ENCODE measurements around the gene ANKRD45.
"Not testable (repeated sequence)": the region's sequence is repeated elsewhere in the genome, so short reads cannot be mapped to it uniquely, and the experiment has no call there.

The ANKRD45 gene

GRCh38 chr1:173669491-173669941, at the start of gene ANKRD45:
TSS of gene ANKRD45 (minus strand) at chr1:173669851. CDS start at chr1:173659418, 10,433 bp downstream.
- no peak for DNase-seq

GRCh38 chr1:173717238-173717637, 47.6 kb upstream of the ANKRD45 start:
- DNase-seq: no peak

- DNase-seq: no peak
Measured at GRCh38 chr1:173715538-173715844, 45.8 kb upstream of the ANKRD45 start.

- peak; percentile 86 to 92 for DNase-seq
Measured at GRCh38 chr1:173714759-173715537, 45.3 kb upstream of the ANKRD45 start, which contains the start of gene KLHL20. TSS of gene KLHL20 (plus strand) at chr1:173714981. CDS start at chr1:173716044, 1,063 bp downstream.

- no peak for DNase-seq
Measured at GRCh38 chr1:173714441-173714758, 44.7 kb upstream of the ANKRD45 start.

GRCh38 chr1:173708787-173709186, 39.1 kb upstream of the ANKRD45 start:
- DNase-seq: no peak

GRCh38 chr1:173705117-173705516, 35.5 kb upstream of the ANKRD45 start:
- DNase-seq: no peak

- no peak for DNase-seq
Measured at GRCh38 chr1:173702736-173703135, 33.1 kb upstream of the ANKRD45 start.

GRCh38 chr1:173701299-173701698, 31.6 kb upstream of the ANKRD45 start:
- not testable (repeated sequence) for DNase-seq

GRCh38 chr1:173693238-173693637, 23.6 kb upstream of the ANKRD45 start:
- no peak for DNase-seq

- DNase-seq: no peak
Measured at GRCh38 chr1:173688300-173688699, 18.6 kb upstream of the ANKRD45 start.

- DNase-seq: not testable (repeated sequence)
Measured at GRCh38 chr1:173685121-173685520, 15.5 kb upstream of the ANKRD45 start.

- not testable (repeated sequence) for DNase-seq
Measured at GRCh38 chr1:173683838-173684237, 14.2 kb upstream of the ANKRD45 start.

- DNase-seq: no peak
Measured at GRCh38 chr1:173682184-173682583, 12.5 kb upstream of the ANKRD45 start.

GRCh38 chr1:173680152-173680551, 10.5 kb upstream of the ANKRD45 start:
- DNase-seq: not testable (repeated sequence)

GRCh38 chr1:173674496-173674895, 4.8 kb upstream of the ANKRD45 start:
- DNase-seq: not testable (repeated sequence)

GRCh38 chr1:173666646-173667045, 3.0 kb downstream of the ANKRD45 start:
- DNase-seq: no peak

- DNase-seq: no peak
Measured at GRCh38 chr1:173663159-173663558, 6.5 kb downstream of the ANKRD45 start.

GRCh38 chr1:173661763-173662162, 7.9 kb downstream of the ANKRD45 start:
- DNase-seq: no peak

GRCh38 chr1:173661271-173661670, 8.4 kb downstream of the ANKRD45 start:
- no peak for DNase-seq

GRCh38 chr1:173660306-173660705, 9.3 kb downstream of the ANKRD45 start:
- no peak for DNase-seq

GRCh38 chr1:173648880-173649605, 20.6 kb downstream of the ANKRD45 start:
- DNase-seq: no peak

- no peak for DNase-seq
Measured at GRCh38 chr1:173646656-173647055, 23.0 kb downstream of the ANKRD45 start.

- DNase-seq: not testable (repeated sequence)
Measured at GRCh38 chr1:173642450-173643139, 27.1 kb downstream of the ANKRD45 start.
